ENCODE results near the gene DPM3.

Gene DPM3

DNA sequence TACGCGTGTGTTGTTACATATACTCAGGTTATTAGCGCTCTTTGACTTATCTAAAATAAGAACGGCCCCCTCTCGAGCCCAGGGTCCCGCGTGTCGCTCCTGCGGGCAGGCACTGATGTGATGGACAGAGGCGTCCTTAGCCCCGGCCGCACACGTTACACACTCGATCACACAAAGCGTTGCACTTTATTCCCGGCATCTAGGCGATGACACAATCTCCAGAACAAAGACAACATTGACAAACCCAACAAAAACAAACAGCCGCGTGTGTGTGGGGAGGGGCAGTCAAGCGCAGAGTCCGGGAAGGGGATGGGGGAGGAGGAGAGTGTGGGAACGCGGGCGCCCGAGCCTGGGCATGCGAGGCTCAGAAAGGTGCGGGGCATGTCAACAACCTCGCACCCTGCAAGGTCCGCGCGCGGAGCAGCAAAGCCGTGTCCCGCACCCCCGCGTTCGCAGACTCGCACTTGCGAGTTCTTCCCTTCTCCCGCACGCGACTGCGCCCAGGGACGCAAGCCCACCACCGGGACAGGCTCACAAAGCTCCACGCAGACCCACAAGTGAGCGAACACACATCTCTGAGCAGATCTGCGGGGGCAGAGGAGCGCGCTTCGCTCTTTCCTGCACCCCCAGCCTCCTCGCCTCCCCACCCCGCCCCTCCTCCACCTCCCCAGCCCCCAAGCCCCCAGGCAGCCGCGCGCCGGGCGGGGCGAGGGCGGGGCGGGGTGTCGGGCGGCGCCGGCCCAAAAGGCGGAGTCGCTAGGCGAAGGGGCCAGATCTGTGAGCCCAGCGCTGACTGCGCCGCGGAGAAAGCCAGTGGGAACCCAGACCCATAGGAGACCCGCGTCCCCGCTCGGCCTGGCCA lies 13.0 kb downstream of the DPM3 start, which contains the start of gene EFNA1:
EFNA1 (plus strand) TSS at position 772 of the 862 bp plus-strand sequence. CDS start 102 bp downstream, outside the sequence.
- no peak for DNase-seq (ENCODE audit: extremely low read depth, low read depth)
- peak within 1 kb of the TSS; percentile 35 for H3K4me3 ChIP-seq (replicated peaks; ENCODE audit: low read depth, low read length)
- TF ChIP-seq CTCF (IDR thresholded peaks at IDR 0.05; ENCODE audit: low read depth, low read length, missing control alignments): no peak

GRCh38 chr1:155126556-155127104 lies 13.7 kb downstream of the DPM3 start:
- no peak for TF ChIP-seq CTCF (IDR thresholded peaks at IDR 0.05; ENCODE audit: low read depth, low read length, missing control alignments)
- no peak overlapping the region; the same call in 1 of the 2 replicates for H3K4me3 ChIP-seq (replicated peaks; ENCODE audit: low read depth, low read length)
- DNase-seq (ENCODE audit: extremely low read depth, low read depth): no peak

DNA sequence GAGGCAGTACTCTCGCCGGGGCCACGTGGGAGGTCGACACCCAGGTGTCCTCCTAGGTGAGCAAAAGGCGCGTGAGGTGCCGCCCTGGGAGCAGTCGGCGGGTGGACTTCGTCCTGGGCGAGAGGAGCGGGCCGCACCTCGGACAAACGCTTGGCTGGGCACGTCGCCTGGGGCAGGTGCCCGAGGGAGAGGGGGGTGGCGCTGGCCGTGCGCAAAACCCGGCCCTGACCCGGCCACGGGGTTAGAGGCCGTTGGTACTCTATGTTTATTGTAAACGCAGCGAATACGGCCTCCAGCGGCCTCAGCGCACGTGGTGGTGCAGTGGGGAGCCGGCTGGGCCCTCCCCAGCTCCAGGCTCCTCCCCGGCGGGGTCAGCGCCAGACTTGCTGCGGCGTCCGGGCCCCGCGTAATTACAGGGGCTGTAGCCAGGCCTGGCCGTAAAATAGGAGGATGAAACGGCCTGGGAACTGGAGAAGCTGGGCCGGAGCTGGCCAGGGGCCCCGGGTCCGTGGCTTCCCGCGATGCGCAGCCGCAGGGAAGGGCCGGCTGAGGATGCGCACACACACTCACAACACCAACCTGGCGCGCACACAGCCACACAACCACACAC lies 14.3 kb downstream of the DPM3 start:
- DNase-seq (ENCODE audit: extremely low read depth, low read depth): no peak
- no peak overlapping the region; the same call in 1 of the 2 replicates for H3K4me3 ChIP-seq (replicated peaks; ENCODE audit: low read depth, low read length)

DNA sequence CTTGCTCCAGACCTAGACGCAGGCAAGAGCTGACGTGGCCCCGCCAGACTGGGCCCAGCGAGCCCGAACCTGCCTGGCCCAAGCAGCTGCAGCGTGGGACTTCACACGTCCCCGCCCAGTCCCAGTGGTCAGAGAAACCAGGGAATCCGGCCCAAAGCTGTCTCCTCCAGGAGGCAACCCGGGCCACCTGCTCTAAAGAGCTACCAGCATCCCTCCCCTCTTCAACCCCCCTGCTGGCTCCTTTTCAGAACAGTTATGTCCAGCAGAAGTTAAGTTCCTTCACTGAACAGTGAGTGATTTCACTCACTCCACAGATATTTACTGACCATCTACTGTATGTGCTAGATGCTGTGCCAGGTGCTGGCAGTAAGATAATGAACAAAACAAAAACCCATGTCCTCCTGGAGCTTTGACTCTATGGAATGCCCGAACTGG lies 14.8 kb downstream of the DPM3 start:
- H3K4me3 ChIP-seq (replicated peaks; ENCODE audit: low read depth, low read length): no peak overlapping the region
- no peak for DNase-seq (ENCODE audit: extremely low read depth, low read depth)

More for the DNA sequence above, 14.3 kb downstream of the DPM3 start:
- no peak for TF ChIP-seq CTCF (IDR thresholded peaks at IDR 0.05; ENCODE audit: low read depth, low read length, missing control alignments)

GRCh38 chr1:155124503-155125463 lies 15.5 kb downstream of the DPM3 start:
- TF ChIP-seq CTCF (IDR thresholded peaks at IDR 0.05; ENCODE audit: low read depth, low read length, missing control alignments): no peak
- no peak overlapping the region for H3K4me3 ChIP-seq (replicated peaks; ENCODE audit: low read depth, low read length)

More for the DNA sequence above, 14.8 kb downstream of the DPM3 start:
- no peak for TF ChIP-seq CTCF (IDR thresholded peaks at IDR 0.05; ENCODE audit: low read depth, low read length, missing control alignments)

DNA sequence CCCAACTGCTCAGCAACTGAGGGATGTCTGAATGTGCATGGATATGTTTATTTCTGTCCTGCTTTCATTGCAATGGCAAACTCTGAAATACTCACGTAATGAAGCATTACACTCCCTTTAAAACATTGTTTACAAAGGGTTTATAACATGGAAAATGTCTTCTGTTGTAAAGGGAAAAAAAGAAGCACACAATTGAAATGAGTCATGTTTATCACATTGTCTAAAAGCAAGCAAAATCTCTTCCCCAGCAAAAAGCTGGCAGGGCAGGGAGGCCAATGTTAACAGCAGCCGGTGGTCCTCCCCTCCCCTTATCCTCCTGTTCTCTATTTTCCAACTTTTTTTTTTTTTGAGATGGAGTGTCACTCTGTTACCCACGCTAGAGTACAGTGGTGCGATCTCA lies 16.5 kb downstream of the DPM3 start:
- DNase-seq (ENCODE audit: extremely low read depth, low read depth): no peak
- no peak for TF ChIP-seq CTCF (IDR thresholded peaks at IDR 0.05; ENCODE audit: low read depth, low read length, missing control alignments)
- H3K4me3 ChIP-seq (replicated peaks; ENCODE audit: low read depth, low read length): no peak overlapping the region

More at GRCh38 chr1:155124503-155125463, 15.5 kb downstream of the DPM3 start:
- DNase-seq (ENCODE audit: extremely low read depth, low read depth): no peak

Measured in HFF-Myc (cell line).